Omental fat pad (tissue), 4 donors: ENCODE results near the gene SLC39A11. TPM values are rescaled to one million over a fixed set of nuclear protein-coding genes. Genes with fewer than 3 reads are reported as not detected.

ENCODE experiments used
- ATAC-seq: fragments of 150-250 bp; one replicate; pipeline ENCODE4 v1.9.1; 2016; ENCODE audit warnings: mild to moderate bottlenecking, moderate library complexity; ENCODE audit not compliant: low FRiP score
- DNase-seq: peaks from one replicate; pipeline ENCODE4 v3.0.0-alpha.2; 2019; ENCODE audit warnings: low spot score
- total RNA-seq, 4 donors: library from RNA; depleted of rRNA; stranded (reverse); fragments of >200 nt; gene quantifications; one replicate each; pipeline ENCODE4 v1.1.0, GENCODE V29; 2016
- TF ChIP-seq, protein P1 (sequence below), 3 donors: fragments of 450-650 bp; IDR thresholded peaks; one replicate each; pipeline ENCODE4 v1.5.1; 2016 to 2017; ENCODE audit warnings: antibody characterized with exemption in 3 of 3, mild to moderate bottlenecking in 3 of 3, moderate library complexity in 2 of 3

SLC39A11 gene
- total RNA-seq, 4 donors from 2014 or later = 18.8 to 42.4 (median 31.3) TPM

DNA sequence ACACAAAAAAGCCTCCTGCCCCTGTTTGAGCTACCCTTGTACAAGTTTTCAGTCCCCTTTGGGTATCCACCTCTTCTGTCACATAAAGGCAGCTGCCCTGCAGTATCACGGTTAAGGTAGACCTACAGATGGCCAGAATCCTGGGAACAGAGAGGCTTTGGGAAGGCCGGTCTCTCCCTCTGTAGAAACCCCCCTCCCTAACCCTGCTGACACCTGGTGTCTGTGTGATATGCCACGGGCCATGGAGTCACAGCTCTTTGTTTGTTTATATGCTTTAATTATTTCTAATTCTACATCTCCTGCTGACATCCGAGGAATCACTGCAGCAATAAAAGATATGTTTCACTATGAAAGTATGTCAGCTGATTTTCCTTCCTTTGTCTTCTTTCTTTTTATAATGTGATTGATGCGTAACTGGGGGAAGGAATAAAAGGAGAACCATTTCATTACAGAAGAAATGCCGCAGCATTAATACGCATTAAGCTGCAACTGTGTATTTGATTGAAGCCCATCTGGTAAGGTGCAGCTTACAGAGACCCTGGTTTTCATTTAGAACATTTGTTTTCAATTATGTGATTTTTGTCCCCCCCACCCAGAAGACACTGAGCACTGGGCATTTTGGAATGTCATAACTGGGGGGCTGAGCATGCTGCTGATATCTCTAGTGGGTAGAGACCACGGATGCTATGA is 142.1 kb downstream of the SLC39A11 start:
- TF ChIP-seq, protein P1, sequence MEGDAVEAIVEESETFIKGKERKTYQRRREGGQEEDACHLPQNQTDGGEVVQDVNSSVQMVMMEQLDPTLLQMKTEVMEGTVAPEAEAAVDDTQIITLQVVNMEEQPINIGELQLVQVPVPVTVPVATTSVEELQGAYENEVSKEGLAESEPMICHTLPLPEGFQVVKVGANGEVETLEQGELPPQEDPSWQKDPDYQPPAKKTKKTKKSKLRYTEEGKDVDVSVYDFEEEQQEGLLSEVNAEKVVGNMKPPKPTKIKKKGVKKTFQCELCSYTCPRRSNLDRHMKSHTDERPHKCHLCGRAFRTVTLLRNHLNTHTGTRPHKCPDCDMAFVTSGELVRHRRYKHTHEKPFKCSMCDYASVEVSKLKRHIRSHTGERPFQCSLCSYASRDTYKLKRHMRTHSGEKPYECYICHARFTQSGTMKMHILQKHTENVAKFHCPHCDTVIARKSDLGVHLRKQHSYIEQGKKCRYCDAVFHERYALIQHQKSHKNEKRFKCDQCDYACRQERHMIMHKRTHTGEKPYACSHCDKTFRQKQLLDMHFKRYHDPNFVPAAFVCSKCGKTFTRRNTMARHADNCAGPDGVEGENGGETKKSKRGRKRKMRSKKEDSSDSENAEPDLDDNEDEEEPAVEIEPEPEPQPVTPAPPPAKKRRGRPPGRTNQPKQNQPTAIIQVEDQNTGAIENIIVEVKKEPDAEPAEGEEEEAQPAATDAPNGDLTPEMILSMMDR (IDR thresholded peaks at IDR 0.05) = no peak
- no peak for DNase-seq
- no peak for ATAC-seq

DNA sequence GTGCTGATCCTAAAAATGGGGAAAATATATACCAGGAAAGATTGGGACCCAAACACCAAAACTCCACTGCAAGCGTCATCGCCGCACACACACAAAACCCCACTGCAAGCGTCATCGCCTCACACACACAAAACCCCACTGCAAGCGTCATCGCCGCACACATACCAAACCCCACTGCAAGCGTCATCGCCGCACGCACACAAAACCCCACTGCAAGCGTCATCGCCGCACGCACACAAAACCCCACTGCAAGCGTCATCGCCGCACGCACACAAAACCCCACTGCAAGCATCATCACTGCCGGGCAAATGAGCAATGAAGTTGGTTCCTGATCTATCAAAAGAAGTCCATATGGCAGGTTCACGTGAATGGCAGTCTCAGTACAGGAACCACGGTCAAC is 144.4 kb downstream of the SLC39A11 start:
- no peak for ATAC-seq
- TF ChIP-seq, protein P1 (IDR thresholded peaks at IDR 0.05) = no peak

DNA sequence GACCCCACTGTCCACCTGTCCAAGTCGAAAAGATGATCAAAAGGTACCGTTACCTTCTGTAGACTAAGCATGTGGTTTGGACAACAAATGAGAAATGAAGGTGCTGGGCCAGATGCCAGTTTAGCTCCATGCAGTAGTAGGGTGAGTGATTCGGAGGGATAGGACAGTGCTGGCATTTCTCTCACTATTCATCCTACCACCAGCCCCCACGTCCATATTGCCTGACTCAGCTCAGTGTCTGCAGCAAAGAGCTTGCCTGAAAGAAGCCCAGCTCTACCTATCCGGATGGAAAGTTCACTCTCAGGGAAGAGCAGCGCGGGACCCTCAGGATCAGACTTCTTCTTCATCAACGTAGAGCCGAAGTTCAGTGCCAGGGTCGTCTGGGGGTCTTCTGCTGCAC is 145.0 kb downstream of the SLC39A11 start:
- ATAC-seq (no peak), DNase-seq (no peak)
- TF ChIP-seq, protein P1 (IDR thresholded peaks at IDR 0.05) = no peak

More for the DNA sequence above, 144.4 kb downstream of the SLC39A11 start:
- no peak for DNase-seq

DNA sequence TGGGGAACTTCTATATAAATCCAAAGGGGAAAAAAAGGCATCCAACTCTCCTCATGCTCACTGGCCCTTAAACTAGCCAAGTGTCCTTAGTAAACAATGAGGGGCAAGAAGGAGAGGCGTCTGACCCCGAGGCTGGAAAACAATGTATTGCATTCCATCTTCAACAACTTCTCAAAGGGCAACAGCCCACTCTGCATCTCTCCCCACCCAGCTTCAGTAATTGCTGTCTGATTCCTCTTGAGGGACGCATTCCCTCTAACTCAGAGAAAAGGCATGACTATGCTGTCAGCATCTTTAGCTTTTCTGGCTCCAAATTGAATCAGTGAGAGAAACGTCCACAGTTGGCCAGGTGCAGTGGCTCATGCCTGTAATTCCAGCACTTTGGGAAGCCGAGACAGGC is 145.8 kb downstream of the SLC39A11 start:
- no peak for ATAC-seq
- no peak for DNase-seq
- TF ChIP-seq, protein P1 (IDR thresholded peaks at IDR 0.05) = no peak

DNA sequence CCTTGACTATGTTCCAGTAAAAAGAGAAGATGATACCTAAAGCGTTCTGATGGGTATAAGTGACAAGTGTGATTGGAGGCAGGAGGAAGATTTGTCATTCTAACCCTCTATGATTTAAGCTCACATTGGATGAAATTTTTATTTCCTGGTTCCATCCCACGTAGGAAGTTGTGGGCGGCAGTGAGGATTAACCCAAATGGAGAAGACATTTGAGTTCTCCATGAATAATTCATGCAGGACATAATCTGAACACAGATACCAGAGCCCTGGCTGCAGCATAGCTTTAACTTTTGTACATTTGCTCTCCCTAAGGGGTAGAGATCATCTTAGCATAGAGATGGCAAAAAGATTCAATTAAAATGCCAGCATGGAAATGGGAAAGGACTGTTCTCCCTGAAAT is 146.3 kb downstream of the SLC39A11 start:
- DNase-seq (no peak), ATAC-seq (no peak)
- TF ChIP-seq, protein P1 (IDR thresholded peaks at IDR 0.05) = no peak

DNA sequence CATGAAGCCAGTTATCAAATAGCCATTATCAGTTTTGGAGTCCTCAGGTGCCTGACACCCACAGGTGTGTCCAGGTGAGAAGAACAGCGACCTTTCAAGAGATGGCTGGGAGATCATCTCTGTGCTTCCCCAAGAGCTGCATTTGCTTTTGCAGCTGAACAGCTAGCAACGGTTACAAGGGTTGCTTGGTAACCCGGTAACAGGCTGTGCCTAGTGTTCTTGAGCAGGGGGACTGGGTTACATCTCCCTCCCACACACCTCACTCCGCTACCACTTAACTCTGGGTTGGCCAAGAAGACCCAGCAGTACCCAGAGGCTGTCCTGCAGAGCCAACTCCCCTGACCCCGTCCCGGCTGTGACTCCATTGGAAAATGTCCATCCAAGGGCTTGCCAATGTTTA is 147.0 kb downstream of the SLC39A11 start:
- DNase-seq (no peak), ATAC-seq (no peak)
- TF ChIP-seq, protein P1 (IDR thresholded peaks at IDR 0.05) = no peak
